ENCODE data around the gene KIRREL3.

- no peak for TF ChIP-seq CEBPB (IDR thresholded peaks at IDR 0.05)
- TF ChIP-seq EP300 (IDR thresholded peaks at IDR 0.05): no peak
- TF ChIP-seq CTCF (IDR thresholded peaks at IDR 0.05): no peak
- no peak for TF ChIP-seq SMC3 (IDR thresholded peaks at IDR 0.05)
- TF ChIP-seq POLR2A (IDR thresholded peaks at IDR 0.05; ENCODE audit: low read length): no peak
- no peak for TF ChIP-seq HDAC2 (IDR thresholded peaks at IDR 0.05)
- TF ChIP-seq PBX3 (IDR thresholded peaks at IDR 0.05): no peak
Measured at GRCh38 chr11:126874276-126874675, 126.3 kb downstream of the KIRREL3 start.

Measured in A549 (cell line).